Suprapubic skin (tissue), 3 donors: ENCODE data around the gene CNTN1.

Experiments
- CTCF ChIP-seq, 2 donors: fragments of 200-600 bp in 1 of 2; fragments of 450-650 bp in 1 of 2; sonication (generic) in 1 of 2; IDR thresholded peaks; one replicate each; pipeline ENCODE4 v1.5.1; 2016 to 2019; ENCODE audit warnings: antibody characterized with exemption in 2 of 2, mild to moderate bottlenecking in 1 of 2, moderate library complexity in 1 of 2
- EP300 ChIP-seq: sonication (generic); formaldehyde crosslinking; IDR thresholded peaks from one replicate; pipeline ENCODE4 v1.6.1; 2017; ENCODE audit warnings: antibody characterized with exemption
- POLR2A ChIP-seq, 2 donors: fragments of 450-650 bp; IDR thresholded peaks; one replicate each; pipeline ENCODE4 v1.6.1; 2017; ENCODE audit warnings: antibody characterized with exemption in 2 of 2, mild to moderate bottlenecking in 2 of 2, moderate library complexity in 2 of 2

GRCh38 chr12:40963751-40964150, 271.5 kb downstream of the CNTN1 start:
- no peak for TF ChIP-seq POLR2A (IDR thresholded peaks at IDR 0.05)
- TF ChIP-seq CTCF (IDR thresholded peaks at IDR 0.05), result no peak
- TF ChIP-seq EP300, result no peak
